Activated naive CD8-positive, alpha-beta T cell treated with anti-CD3 and anti-CD28 coated beads, Interleukin-2, amount 10 ng/mL, durations not matched to agents 7 days and 5 days (primary cell): ENCODE measurements around the gene PRKAG2. TPM values are rescaled to one million over a fixed set of nuclear protein-coding genes. Genes with fewer than 3 reads are reported as not detected.

Experiments
- ATAC-seq: fragments of 150-1000 bp; cut with Tn5 transposase; one replicate; pipeline ENCODE4 v1.10.0; 2021; ENCODE audit warnings: low read depth, moderate library complexity
- POLR2A ChIA-PET: fragments of 350-600 bp; sonication (Branson Sonifier 250); formaldehyde crosslinking; loops from one replicate; lab custom pipeline; 2021; ENCODE audit warnings: antibody characterized with exemption; lab: Charles Lee
- DNase-seq: peaks from one replicate; pipeline ENCODE4 v3.0.0; 2021
- H3K27ac Mint-ChIP-seq: one replicate; pipeline ENCODE4 v1.8.0; 2022; ENCODE audit warnings: mild to moderate bottlenecking, mixed read lengths
- H3K27me3 Mint-ChIP-seq: one replicate; pipeline ENCODE4 v1.8.0; 2022; ENCODE audit warnings: mild to moderate bottlenecking, moderate library complexity, mixed read lengths
- H3K36me3 Mint-ChIP-seq: one replicate; pipeline ENCODE4 v1.8.0; 2021; ENCODE audit warnings: mild to moderate bottlenecking, mixed read lengths
- H3K4me1 Mint-ChIP-seq: one replicate; pipeline ENCODE4 v1.8.0; 2021; ENCODE audit warnings: mixed read lengths
- H3K4me3 Mint-ChIP-seq: one replicate; pipeline ENCODE4 v1.8.0; 2022; ENCODE audit warnings: mild to moderate bottlenecking, moderate library complexity, mixed read lengths
- H3K9me3 Mint-ChIP-seq: one replicate; pipeline ENCODE4 v1.8.0; 2021; ENCODE audit warnings: mixed read lengths
- total RNA-seq, 2 experiments: library from RNA; stranded (reverse); gene quantifications; one replicate each; pipeline ENCODE4 v1.2.3, GENCODE V29; 2021

The PRKAG2 gene
- total RNA-seq, 2 experiments from 2014 or later: 29.0 to 38.9 TPM

GRCh38 chr7:151708610-151709009, 168.3 kb downstream of the PRKAG2 start:
- H3K9me3 Mint-ChIP-seq: no peaks in the 10 kb centered on the region
- peaks cover 3% of the 10 kb centered on the region for H3K4me1 Mint-ChIP-seq
- H3K27ac Mint-ChIP-seq: no peak overlapping the region
- ATAC-seq (no peak), DNase-seq (no peak)
- POLR2A ChIA-PET: no interaction called here
- peaks cover 4% of the 10 kb centered on the region for H3K36me3 Mint-ChIP-seq
- no peak overlapping the region for H3K4me3 Mint-ChIP-seq
- H3K27me3 Mint-ChIP-seq: no peaks in the 10 kb centered on the region

- POLR2A ChIA-PET: no interaction called here
- H3K4me3 Mint-ChIP-seq: no peak overlapping the region
- H3K4me1 Mint-ChIP-seq: peaks cover 3% of the 10 kb centered on the region
- peaks cover 4% of the 10 kb centered on the region for H3K36me3 Mint-ChIP-seq
- H3K27ac Mint-ChIP-seq: no peak overlapping the region
- no peak for DNase-seq
- ATAC-seq: no peak
- H3K9me3 Mint-ChIP-seq: no peaks in the 10 kb centered on the region
- H3K27me3 Mint-ChIP-seq: no peaks in the 10 kb centered on the region
These were observed 169.2 kb downstream of the PRKAG2 start for GRCh38 chr7:151707757-151708156.

- POLR2A ChIA-PET: no interaction called here
- Mint-ChIP-seq H3K36me3 (peaks cover 4% of the 10 kb centered on the region), H3K4me3 (no peak overlapping the region), H3K27ac (no peak overlapping the region), H3K4me1 (peaks cover 3% of the 10 kb centered on the region), H3K9me3 (no peaks in the 10 kb centered on the region), H3K27me3 (no peaks in the 10 kb centered on the region)
- no peak for ATAC-seq
- DNase-seq: no peak
These were observed 169.8 kb downstream of the PRKAG2 start for GRCh38 chr7:151707105-151707469.

GRCh38 chr7:151706277-151707104, 170.4 kb downstream of the PRKAG2 start:
- POLR2A ChIA-PET: no interaction called here
- Mint-ChIP-seq H3K4me1 (peaks cover 3% of the 10 kb centered on the region), H3K27ac (no peak overlapping the region), H3K4me3 (no peak overlapping the region), H3K27me3 (no peaks in the 10 kb centered on the region), H3K36me3 (peaks cover 4% of the 10 kb centered on the region), H3K9me3 (no peaks in the 10 kb centered on the region)
- DNase-seq (no peak), ATAC-seq (no peak)

GRCh38 chr7:151705636-151706276, 171.2 kb downstream of the PRKAG2 start:
- Mint-ChIP-seq H3K4me3 (peak overlapping the region; percentile 43), H3K27ac (no peak overlapping the region), H3K4me1 (peaks cover 3% of the 10 kb centered on the region), H3K9me3 (no peaks in the 10 kb centered on the region), H3K27me3 (no peaks in the 10 kb centered on the region), H3K36me3 (peaks cover 4% of the 10 kb centered on the region)
- DNase-seq (no peak), ATAC-seq (peak; percentile 70)
- POLR2A ChIA-PET: no interaction called here

GRCh38 chr7:151704960-151705635, 171.8 kb downstream of the PRKAG2 start:
- POLR2A ChIA-PET: no interaction called here
- Mint-ChIP-seq H3K27me3 (no peaks in the 10 kb centered on the region), H3K4me3 (no peak overlapping the region), H3K4me1 (peaks cover 3% of the 10 kb centered on the region), H3K36me3 (peaks cover 4% of the 10 kb centered on the region), H3K9me3 (no peaks in the 10 kb centered on the region), H3K27ac (no peak overlapping the region)
- DNase-seq: no peak
- ATAC-seq: no peak

GRCh38 chr7:151704299-151704959, 172.5 kb downstream of the PRKAG2 start:
- ATAC-seq: no peak
- Mint-ChIP-seq H3K9me3 (no peaks in the 10 kb centered on the region), H3K4me3 (no peak overlapping the region), H3K27me3 (no peaks in the 10 kb centered on the region), H3K4me1 (peaks cover 3% of the 10 kb centered on the region), H3K36me3 (peaks cover 2% of the 10 kb centered on the region), H3K27ac (no peak overlapping the region)
- no peak for DNase-seq
- POLR2A ChIA-PET: no interaction called here

- H3K9me3 Mint-ChIP-seq: no peaks in the 10 kb centered on the region
- no peaks in the 10 kb centered on the region for H3K27me3 Mint-ChIP-seq
- ATAC-seq: no peak
- no peak overlapping the region for H3K27ac Mint-ChIP-seq
- peaks cover 3% of the 10 kb centered on the region for H3K4me1 Mint-ChIP-seq
- POLR2A ChIA-PET: no interaction called here
- peaks cover 2% of the 10 kb centered on the region for H3K36me3 Mint-ChIP-seq
- DNase-seq: no peak
- no peak overlapping the region for H3K4me3 Mint-ChIP-seq
These were observed 174.0 kb downstream of the PRKAG2 start for GRCh38 chr7:151702961-151703360.

GRCh38 chr7:151700586-151701165, 176.2 kb downstream of the PRKAG2 start:
- POLR2A ChIA-PET: no interaction called here
- Mint-ChIP-seq H3K27me3 (no peaks in the 10 kb centered on the region), H3K27ac (no peak overlapping the region), H3K36me3 (peaks cover 2% of the 10 kb centered on the region), H3K9me3 (no peaks in the 10 kb centered on the region), H3K4me3 (no peak overlapping the region), H3K4me1 (peaks cover 2% of the 10 kb centered on the region)
- no peak for ATAC-seq
- DNase-seq: no peak

GRCh38 chr7:151699928-151700319, 177.0 kb downstream of the PRKAG2 start:
- DNase-seq (no peak), ATAC-seq (no peak)
- H3K27me3 Mint-ChIP-seq: no peaks in the 10 kb centered on the region
- POLR2A ChIA-PET: no interaction called here
- peaks cover 2% of the 10 kb centered on the region for H3K36me3 Mint-ChIP-seq
- no peak overlapping the region for H3K4me3 Mint-ChIP-seq
- no peak overlapping the region for H3K27ac Mint-ChIP-seq
- H3K9me3 Mint-ChIP-seq: no peaks in the 10 kb centered on the region
- peaks cover 5% of the 10 kb centered on the region for H3K4me1 Mint-ChIP-seq

- DNase-seq (no peak), ATAC-seq (no peak)
- POLR2A ChIA-PET: no interaction called here
- H3K4me1 Mint-ChIP-seq: peaks cover 8% of the 10 kb centered on the region
- H3K27ac Mint-ChIP-seq: no peak overlapping the region
- no peaks in the 10 kb centered on the region for H3K27me3 Mint-ChIP-seq
- H3K4me3 Mint-ChIP-seq: no peak overlapping the region
- no peaks in the 10 kb centered on the region for H3K9me3 Mint-ChIP-seq
- H3K36me3 Mint-ChIP-seq: peaks cover 2% of the 10 kb centered on the region
These were observed 177.6 kb downstream of the PRKAG2 start for GRCh38 chr7:151699147-151699927.

- Mint-ChIP-seq H3K9me3 (no peaks in the 10 kb centered on the region), H3K36me3 (peaks cover 2% of the 10 kb centered on the region), H3K27ac (no peak overlapping the region), H3K4me1 (peaks cover 8% of the 10 kb centered on the region), H3K27me3 (no peaks in the 10 kb centered on the region), H3K4me3 (no peak overlapping the region)
- POLR2A ChIA-PET: no interaction called here
- DNase-seq: no peak
- no peak for ATAC-seq
These were observed 179.0 kb downstream of the PRKAG2 start for GRCh38 chr7:151697942-151698341.
